HG03060 (cell line): ENCODE results near the gene PITPNM3.

Experiments used
- ATAC-seq: cut with Tn5 transposase; IDR thresholded peaks from one replicate; pipeline ENCODE4 v1.9.1; 2021; ENCODE audit warnings: low read depth, moderate number of reproducible peaks; ENCODE audit not compliant: unreplicated experiment

The PITPNM3 gene

DNA sequence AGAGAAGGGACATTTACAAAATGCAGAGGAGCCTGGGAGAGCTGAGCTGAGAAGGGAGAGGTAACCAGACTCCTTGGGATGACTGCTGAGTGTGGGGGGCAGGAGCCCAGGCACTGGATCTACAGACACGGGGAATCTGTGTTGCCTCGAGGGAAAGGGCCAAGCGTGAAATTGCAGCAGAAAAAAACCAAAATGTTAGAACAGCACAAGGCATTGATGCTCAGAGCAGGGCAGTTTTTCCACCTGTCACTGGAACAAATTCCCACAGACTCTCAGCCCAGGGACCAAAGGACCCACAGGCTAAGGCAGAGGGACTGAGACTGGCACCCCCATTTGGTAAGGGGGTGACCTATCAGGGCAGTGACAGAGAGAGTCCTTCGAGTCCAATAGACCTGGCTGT, 2.0 kb downstream of the PITPNM3 start:
- ATAC-seq, result no peak

DNA sequence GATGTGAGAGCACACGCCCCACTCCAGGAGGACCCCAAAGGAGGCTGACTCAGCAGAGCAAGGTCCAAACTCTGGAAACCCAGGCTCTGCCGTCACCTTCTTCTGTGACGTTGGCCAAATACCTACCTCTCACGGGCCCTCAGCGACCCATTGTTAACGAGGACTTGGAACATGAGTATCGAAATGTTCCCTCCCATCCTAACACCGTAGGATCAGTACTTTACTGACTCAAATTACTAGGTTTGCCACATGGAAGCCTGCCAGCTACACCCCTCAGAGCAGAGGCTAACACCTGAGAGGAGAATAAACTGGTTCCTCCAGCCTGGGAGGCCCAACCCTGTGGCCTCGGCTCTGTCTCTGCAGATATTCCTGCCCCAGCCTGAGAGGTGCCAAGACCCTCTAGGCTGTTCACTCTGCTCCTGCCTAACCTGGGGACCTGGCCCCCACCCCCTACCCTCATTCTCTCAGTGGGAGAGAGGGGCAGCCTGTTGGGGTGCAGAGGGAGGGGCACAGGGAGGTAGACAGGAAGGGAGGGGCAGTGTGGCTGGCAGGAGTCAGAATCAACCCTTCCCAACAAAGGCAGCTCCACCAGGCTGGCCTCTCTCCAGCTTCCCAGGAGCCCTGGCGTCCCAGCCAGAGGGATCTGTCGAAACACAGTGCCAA, 4.4 kb downstream of the PITPNM3 start:
- ATAC-seq, result no peak

DNA sequence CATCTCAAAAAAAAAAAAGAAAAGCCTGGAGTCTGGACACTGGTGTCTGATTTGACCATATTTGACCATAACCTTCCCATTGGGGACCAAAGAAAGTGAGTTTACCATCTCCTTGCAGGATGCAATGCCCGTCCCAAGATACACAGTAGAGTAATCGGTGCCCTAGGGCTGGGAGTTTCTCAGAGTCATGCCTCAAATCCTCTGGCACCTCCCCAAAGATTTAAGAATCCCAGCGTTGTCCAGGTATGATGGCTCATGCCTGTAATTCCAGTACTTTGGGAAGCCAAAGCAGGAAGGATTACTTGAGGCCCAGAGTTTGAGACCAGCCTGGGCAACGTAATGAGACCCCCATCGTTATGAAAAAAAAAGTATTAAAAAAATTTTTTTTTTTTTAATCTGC, 5.0 kb downstream of the PITPNM3 start:
- ATAC-seq, result no peak

DNA sequence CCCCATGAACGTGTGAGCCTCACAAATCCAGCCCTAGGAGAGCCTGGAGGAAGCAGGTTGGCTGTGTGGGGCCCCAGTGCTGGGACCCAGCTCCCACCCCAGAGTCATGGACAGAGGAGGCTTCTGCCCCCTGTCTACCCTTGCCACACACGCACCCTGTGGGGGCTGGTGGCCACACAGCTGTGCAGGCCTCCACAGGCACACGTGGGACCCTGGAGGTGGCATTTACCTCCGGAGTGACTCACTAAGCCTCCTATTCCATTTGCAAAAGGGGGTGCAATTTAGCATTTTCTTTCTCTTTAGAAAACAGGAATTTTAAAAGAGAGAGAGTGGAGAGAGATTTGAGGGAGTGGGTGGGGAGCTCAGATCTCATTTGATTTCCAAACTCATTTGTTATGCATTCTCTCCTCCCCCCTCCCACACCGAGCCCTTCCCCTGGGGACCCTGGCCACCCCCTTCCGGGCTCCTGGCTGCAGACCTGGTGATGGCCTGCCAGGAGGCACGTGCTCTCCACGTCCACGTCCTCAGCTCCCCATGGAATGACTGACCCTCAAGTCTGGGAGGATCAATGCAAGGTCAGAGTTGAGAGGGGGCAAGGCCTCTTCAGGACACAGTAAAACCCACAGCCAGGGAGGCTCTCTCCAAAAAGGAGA, 6.8 kb downstream of the PITPNM3 start:
- ATAC-seq, result no peak

DNA sequence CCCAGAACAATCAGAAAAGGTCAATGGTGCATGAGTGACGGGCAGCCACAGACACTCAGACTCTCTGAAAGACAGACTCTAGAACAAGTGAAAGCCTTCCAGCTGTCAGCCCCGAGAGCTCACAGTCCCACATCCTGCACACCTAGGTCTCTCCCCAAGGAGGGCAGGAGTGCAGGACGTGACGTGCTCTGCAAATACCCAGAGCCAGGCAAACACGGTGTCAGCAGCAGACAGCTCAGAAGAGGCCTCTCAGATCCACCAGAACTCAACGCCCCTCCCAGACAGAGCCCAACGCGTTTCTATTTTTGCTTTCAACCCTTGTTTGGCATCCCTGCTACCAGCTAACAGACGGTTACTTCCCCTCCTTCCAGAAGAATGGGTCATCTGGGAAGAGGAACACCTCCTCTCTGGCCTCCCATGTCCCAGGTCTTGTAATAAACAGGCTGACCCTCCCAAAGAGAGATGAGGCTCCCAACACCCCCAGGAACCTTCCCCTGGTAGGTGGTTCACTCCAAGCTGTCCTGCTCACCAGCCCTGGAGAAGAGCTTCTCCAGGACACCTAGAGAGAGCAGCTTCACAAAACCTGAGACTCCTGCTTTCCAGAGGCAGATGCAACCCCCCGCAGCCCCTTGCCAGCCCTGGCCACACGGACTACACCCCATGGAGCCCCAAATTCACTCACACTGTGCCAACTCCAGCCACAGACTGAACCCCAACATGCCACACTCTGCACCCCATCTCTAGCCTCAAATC, 7.6 kb downstream of the PITPNM3 start:
- no peak for ATAC-seq

DNA sequence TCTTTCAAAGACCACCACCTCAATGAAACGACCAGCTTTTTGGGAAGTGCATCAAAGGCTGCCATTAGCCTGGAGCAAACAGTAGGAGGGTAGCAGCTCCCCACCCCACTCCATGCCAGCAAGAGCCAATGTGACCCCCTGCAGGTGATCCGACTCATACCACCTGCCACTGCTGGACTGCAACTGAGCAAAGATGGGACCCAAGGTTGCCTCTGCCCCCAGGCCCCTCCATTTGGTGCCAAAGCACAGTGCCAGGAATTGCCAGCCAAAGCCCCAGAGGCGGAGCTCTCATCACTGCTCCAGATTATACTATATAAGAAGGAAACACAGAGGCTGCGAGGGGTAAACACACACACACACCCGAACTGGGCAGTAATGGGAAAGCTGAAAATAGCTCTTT, 8.3 kb downstream of the PITPNM3 start:
- ATAC-seq, result no peak

DNA sequence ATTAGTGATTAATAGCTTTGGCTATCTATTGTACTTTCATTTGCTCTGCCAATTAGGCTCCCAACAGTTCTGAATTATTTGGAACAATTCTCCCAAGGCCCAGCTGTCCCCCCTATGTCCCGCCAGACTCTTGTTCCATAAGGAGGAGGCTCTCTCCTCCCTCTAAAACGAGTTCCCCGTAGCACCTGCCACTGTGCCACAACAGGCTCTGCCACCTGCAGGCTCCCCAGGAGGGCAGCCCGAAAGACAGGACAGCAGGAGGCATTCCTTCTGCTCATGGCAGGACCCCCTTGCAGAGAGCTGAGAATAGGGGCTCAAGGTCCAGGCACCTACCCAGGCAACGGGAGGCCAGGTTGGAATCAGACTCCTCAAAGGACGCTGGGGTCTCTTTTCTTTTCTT, 9.0 kb downstream of the PITPNM3 start:
- ATAC-seq, result no peak

DNA sequence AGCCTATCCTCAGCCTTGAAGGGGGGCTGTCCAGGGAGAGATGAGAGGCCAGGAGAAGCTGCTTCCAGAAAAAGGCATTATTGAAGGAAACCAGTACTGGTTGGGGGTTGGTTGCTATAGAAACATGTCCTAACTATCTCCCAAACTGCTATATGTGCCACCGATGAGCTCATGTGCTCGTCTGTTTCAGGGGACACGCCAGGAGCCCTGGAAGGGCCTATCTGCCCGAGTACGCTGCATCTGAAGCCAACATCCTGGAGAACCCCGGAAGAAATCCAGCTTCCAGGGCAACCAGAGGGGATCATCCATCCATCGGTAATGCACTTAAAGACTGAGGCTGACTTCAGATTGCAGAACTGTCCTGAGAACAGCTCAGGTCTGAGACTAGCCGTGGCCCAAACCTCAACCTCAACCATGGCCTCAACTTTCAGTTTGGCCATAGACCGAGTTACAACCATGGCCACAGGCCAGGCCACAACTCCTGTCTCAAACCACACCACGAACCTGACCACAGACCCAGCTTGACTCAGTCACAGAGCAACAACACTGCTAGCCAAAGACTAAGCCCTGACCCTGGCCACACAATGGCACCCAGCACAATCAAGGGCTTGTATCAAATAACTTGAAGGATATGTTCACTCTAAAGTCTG, 10.2 kb downstream of the PITPNM3 start:
- no peak for ATAC-seq

DNA sequence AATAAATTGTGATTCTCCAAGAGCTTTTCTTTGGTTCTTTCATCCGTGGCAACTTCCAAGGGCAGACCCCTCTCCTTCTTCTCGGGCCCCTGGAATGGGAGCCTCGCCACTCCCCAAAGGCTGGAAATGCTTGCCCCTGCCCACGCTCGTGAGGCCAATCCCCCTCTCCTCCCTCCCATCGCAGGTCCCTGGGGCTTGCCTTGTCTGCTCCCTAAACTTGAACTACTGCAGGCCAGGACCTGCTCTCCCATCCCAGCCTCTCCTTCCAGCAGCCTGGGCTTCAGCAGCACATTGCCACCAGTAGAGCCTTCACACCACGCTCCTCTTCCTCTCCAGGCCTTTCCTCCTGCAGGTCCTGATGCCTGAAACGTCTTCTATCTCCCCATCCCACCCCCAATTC, 11.1 kb downstream of the PITPNM3 start:
- ATAC-seq, result no peak

DNA sequence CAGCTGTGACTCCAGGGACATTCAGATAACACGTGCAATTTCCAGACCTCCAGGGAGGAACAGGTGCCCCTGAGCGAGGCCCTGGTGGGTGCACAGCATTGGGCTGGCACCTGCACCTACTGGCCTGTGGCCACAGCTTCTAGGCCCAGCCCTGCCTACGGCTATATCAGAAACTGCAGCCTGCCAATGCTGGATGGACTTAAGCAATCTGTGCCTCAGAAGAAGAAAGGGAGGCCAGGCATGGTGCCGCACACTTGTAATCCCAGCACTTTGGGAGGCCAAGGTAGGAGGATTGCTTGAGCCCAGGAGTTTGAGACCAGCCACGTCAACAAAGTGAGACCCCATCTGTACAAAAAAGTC, 12.4 kb downstream of the PITPNM3 start:
- no peak for ATAC-seq

DNA sequence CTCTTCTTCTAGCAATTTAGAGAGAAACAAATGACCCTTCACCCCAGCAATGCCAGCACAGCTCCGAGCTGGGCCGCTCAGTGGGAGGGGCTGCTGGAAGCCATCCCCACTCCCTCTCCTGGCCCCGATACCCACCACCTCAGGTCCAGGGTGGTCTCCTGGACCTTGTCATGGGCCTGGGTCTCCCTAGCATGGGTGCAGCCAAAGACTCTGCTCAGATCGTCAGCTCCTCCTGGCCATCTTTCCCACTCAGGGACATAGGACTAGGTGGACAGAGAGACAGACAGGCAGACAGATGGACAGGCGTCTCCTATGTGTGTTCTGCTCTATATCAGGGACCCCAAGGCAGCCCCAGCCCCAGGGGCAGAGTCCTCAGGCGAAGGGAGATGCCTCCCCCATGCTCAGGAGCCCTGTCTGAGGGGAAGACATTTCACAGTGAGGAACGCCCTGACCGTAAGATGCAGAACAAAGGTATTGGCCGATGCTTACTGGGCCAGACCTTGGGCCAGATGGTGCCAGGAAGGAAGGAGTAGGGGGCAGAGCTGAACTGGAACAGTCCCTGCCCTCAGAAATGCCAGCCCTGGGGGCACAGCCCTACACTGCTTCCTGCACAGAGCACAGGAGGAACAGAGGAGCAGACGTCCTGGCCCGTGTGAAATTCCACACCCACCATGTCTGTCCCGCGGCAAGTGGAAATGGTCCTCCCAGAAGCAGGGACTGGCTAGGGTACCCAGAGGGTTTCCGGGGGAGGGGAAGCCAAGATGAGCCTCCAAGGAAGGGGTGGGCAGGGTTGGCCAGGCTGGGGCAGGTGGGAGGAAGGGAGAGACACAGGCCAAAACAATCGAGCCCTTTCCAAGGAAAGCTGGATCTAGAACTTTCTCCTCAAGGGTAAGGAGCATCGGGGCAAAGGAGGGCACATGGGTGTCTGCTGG, 13.0 kb downstream of the PITPNM3 start:
- ATAC-seq, result no peak

DNA sequence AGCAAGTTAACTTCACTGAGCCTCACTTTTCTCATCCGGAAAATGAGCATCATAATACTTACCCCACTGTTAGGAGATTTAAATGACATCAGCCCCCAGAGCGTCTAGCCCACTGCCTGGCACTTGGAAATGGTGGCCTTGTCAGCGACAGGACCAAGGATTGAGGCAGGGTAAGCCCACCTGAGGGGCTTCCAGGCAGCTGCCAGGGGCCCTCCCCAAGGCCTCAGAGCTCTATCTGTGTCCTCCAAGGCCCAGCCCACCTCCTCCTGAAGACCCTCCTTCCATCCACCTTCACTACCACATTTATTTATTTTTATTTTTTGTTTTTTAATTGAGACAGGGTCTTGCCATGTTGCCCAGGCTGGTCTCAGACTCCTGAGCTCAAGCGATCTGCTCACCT, 13.8 kb downstream of the PITPNM3 start:
- no peak for ATAC-seq

DNA sequence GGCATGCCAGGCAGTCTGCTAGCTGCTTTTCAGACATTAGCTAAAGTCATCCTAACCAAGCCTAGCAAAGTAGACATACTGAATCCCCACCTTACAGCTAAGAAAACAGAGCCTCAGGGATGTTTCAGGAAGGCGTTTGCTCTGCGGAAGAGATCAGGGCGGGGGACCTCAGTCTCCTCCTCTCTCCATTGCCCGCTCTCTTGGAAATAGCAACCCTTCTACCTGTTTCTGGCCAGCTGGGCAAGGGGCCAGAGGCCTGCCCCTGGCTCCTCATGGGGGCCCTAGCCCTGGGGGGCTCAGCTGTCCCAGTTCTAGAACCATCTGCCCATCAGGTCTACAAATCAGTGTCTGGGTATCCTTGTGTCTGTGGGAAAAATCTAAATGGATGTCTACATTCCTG, 14.5 kb downstream of the PITPNM3 start:
- ATAC-seq, result no peak

DNA sequence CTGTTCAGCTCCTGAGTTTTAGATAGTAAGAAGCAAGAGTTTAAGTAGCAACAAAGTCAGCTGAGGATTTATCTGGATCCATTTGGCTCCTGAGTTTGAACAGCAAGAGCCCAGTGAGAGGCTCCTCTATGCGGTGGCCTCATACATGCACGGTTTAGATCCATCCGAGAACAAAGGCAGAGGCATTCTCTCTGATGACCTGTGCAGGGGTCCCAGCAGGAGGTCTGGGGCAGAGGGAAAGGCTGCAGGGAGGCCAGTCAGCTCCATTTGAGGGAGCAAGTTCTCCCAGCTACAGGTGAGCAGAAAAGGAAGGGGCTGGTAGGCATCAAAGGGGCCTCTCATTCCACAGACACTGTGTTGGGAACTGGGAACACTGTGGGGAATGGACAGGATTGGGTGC, 16.5 kb downstream of the PITPNM3 start:
- no peak for ATAC-seq

DNA sequence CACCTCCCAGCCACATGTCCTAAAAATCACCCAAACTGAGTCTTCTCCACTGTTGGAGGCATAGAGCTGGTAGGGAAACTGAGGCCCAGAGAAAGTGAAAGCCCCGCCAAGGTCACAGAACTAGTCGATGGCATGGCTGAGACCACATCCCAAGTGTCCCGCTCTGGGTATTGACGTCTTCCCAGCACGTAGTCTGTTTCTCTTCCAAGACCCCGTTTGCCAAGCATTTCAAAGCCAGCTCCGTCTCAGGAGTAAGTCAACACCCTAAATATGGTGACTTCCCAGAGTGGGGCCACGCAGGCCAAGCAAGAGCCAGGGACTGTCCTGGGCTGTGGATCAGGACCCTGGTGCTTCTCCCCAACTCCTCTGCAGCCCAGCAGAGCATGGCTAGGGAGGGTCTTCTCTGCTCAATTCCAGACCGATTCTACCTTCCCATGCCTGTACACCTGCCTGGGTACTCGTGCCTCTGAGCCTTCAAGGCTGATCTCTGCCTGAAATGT, 19.7 kb downstream of the PITPNM3 start:
- no peak for ATAC-seq

DNA sequence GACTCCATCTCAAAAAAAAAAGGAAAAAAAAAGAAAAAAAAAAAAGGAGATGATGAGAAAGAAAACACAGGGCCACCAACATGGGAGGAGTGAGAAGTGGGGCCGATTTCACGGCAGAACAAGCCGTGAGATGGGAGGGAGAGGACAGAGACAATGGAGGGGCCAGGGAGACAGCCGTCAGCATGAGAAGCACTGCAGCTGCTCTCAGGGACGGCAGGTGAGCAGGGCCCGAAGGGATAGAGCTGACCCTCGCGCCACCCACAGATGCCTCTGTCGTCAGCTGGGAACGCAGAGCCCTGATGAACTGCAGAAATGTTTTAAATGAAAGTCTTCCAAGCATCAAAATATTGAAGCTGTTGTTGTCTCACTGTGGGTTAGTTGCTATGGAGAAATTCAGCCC, 20.3 kb downstream of the PITPNM3 start:
- no peak for ATAC-seq

DNA sequence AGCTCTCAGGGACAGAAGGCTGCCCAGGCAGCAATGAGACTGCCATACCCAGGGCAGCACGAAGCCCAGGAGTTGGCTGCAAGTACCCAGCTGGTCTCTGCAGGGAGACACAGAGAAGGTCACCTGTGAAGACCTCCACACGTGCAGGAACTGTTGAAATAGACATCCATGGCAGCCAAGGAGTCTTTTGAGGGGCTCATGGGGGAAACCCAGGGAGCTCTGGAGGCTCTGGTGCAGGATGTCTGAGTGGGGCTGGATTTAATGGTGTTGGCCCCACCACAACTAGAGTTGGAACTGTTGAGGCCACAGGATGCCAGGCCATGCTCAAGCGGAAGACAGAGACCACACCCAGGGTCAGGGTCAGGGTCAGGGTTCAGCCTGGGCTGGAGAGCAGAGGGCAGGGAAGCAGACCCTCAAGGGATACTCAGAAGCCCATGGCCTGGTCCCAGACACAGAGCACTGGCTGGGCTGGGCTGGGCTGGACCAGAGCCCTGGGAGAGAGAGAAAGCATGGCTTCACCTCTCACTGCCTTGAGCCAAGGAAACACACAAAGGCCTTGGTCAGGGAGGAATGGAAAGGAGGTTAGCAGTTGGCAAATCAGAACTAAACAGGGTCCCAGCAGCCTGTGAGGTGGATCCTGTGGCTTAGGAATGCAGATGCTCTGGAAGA, 21.4 kb downstream of the PITPNM3 start:
- no peak for ATAC-seq

DNA sequence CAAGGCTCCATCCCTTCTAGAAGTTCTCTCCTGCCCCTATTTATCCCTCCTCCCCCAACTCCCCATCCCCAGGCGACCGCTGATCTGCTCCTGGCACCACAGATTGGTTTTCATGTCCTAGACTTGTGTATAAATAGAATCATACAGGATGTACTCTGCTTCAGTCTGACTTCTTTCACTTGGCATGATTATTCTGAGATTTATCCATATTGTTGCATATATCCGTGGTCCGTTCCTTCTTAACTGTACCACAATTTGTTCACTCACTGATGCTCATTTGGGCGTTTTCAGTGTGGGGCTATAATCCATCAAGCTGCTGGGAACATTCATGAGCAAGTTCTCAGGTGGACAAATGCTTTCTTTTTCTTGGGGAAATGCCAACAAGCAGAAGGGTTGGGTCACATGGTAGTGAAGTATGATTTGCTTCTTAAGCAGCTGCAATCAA, 23.9 kb downstream of the PITPNM3 start:
- no peak for ATAC-seq

DNA sequence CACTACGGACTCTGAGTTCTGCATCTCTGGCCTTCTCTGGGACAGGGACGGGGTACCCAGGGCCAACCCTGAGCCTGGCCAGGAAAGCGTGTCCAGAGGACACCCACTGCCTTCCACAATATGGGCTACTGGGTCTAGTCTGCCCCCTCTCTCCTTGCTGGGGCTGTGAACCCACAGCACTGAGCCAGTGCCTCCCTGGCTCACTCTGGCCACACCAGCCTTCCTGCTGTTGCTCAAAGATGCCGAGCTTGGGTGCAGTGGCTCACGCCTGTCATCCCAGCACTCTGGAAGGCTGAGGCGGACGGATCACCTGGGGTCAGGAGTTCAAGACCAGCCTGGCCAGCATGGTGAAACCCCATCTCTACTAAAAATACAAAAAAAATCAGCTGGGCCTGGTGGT, 24.8 kb downstream of the PITPNM3 start:
- no peak for ATAC-seq
